OCI-LY1 (cell line): Measurements from ENCODE around the gene LPIN3.
"Not testable (repeated sequence)": the region's sequence is repeated elsewhere in the genome, so short reads cannot be mapped to it uniquely, and the experiment has no call there.

ENCODE experiments used
- H2AFZ ChIP-seq: fragments of 200-600 bp; sonication (generic), shearing (Covaris generic); 2 replicates; pipeline ENCODE4 v1.6.0; 2014; ENCODE audit warnings: antibody characterized with exemption, mild to moderate bottlenecking, low read length
- H3F3A ChIP-seq: fragments of 200-600 bp; sonication (generic), shearing (Covaris generic); 2 replicates; pipeline ENCODE4 v1.6.0; 2014; ENCODE audit warnings: mild to moderate bottlenecking, antibody characterized with exemption, low read length, moderate library complexity; ENCODE audit not compliant: insufficient read depth
- H3K27ac ChIP-seq: fragments of 200-600 bp; sonication (generic); 2 replicates; pipeline ENCODE4 v1.5.1; 2014; ENCODE audit warnings: low read length, mixed run types, mild to moderate bottlenecking, low read depth; ENCODE audit not compliant: poor library complexity, severe bottlenecking
- H3K27me3 ChIP-seq: fragments of 200-600 bp; sonication (generic); 2 replicates; pipeline ENCODE4 v1.6.0; 2014; ENCODE audit warnings: antibody characterized with exemption, mild to moderate bottlenecking, low read length, moderate library complexity; ENCODE audit not compliant: insufficient read depth
- H3K36me3 ChIP-seq: fragments of 200-600 bp; sonication (generic); 2 replicates; pipeline ENCODE4 v1.6.1; 2014; ENCODE audit warnings: mild to moderate bottlenecking, antibody characterized with exemption, low read length, moderate library complexity, mixed read lengths; ENCODE audit not compliant: insufficient read depth
- H3K4me1 ChIP-seq: fragments of 200-600 bp; sonication (generic); 2 replicates; pipeline ENCODE4 v1.5.1; 2014; ENCODE audit warnings: mild to moderate bottlenecking, low read length, moderate library complexity; ENCODE audit not compliant: insufficient read depth, severe bottlenecking
- H3K4me2 ChIP-seq: fragments of 200-600 bp; sonication (generic), shearing (Covaris generic); 2 replicates; pipeline ENCODE4 v1.6.1; 2014; ENCODE audit warnings: low read length
- H3K4me3 ChIP-seq: fragments of 200-600 bp; sonication (generic); 2 replicates; pipeline ENCODE4 v1.5.1; 2014; ENCODE audit warnings: low read length, low read depth, mild to moderate bottlenecking, mixed read lengths; ENCODE audit not compliant: poor library complexity, severe bottlenecking
- H3K79me2 ChIP-seq: fragments of 200-600 bp; shearing (Covaris generic); 2 replicates; pipeline ENCODE4 v1.6.1; 2016; ENCODE audit warnings: mixed run types, low read length, mixed read lengths; ENCODE audit not compliant: insufficient read depth
- H3K9ac ChIP-seq: fragments of 200-600 bp; sonication (generic), shearing (Covaris generic); 2 replicates; pipeline ENCODE4 v1.6.1; 2014; ENCODE audit warnings: mild to moderate bottlenecking, low read length, mixed read lengths
- H3K9me2 ChIP-seq: fragments of 200-600 bp; sonication (generic), shearing (Covaris generic); 2 replicates; pipeline ENCODE4 v1.6.1; 2014; ENCODE audit warnings: low read depth, mild to moderate bottlenecking, low read length, mixed read lengths
- H3K9me3 ChIP-seq: fragments of 200-600 bp; shearing (Covaris generic); 2 replicates; pipeline ENCODE4 v1.6.1; 2014; ENCODE audit warnings: low read length, mixed read lengths
- H4K20me1 ChIP-seq: fragments of 200-600 bp; sonication (generic), shearing (Covaris generic); 2 replicates; pipeline ENCODE4 v1.6.0; 2016; ENCODE audit warnings: mild to moderate bottlenecking, low read length; ENCODE audit not compliant: insufficient read depth
- CTCF ChIP-seq: fragments of 200-600 bp; sonication (generic), shearing (Covaris generic); IDR thresholded peaks from 2 replicates; pipeline ENCODE4 v1.5.1; 2017; ENCODE audit warnings: mild to moderate bottlenecking, antibody characterized with exemption, low read length, moderate library complexity, mixed read lengths
- EZH2 ChIP-seq: fragments of 200-600 bp; sonication (generic), shearing (Covaris generic); IDR thresholded peaks from 2 replicates; pipeline ENCODE4 v1.8.0; 2017; ENCODE audit warnings: borderline replicate concordance, mixed run types, mild to moderate bottlenecking, antibody characterized with exemption, low read length, moderate library complexity, mixed read lengths

Gene LPIN3

DNA sequence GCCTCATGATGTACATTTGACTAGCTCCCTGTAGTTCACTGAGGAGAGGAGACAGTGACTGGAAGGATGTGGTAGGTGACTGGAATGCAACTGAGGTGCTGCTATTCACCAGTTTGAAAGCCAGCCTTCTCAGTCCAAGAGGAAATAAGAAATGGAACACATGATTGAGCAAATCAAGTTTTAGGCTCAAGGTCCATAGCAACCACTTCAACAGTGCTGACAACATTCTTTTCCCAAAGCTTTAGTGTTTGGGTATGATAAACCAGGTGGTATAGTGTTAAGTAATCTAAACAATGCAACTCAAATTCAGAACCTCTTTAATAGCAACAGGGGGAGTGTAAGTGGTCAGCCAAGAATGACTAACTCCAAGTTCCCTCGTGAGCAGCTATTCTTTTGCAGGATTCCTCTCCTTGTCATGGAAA is 32.3 kb upstream of the LPIN3 start:
- no peaks in the 10 kb centered on the region for H4K20me1 ChIP-seq
- no peak overlapping the region for H3K27ac ChIP-seq
- no peaks in the 10 kb centered on the region for H3K27me3 ChIP-seq
- H3K79me2 ChIP-seq, result 0 out of 2 replicates have a peak, but pooled peaks cover 7% of the 10 kb centered on the region
- no peak for TF ChIP-seq CTCF
- no peak for TF ChIP-seq EZH2
- H3K4me1 ChIP-seq, result peaks cover 20% of the 10 kb centered on the region
- no peaks in the 10 kb centered on the region for H3F3A ChIP-seq
- H3K4me2 ChIP-seq, result no peak overlapping the region
- H2AFZ ChIP-seq, result no peak overlapping the region
- no peaks in the 10 kb centered on the region for H3K9me2 ChIP-seq
- peaks cover 14% of the 10 kb centered on the region; the same call in 1 of the 2 replicates for H3K36me3 ChIP-seq
- no peak overlapping the region for H3K9ac ChIP-seq
- no peaks in the 10 kb centered on the region for H3K9me3 ChIP-seq
- no peak overlapping the region for H3K4me3 ChIP-seq

- Histone ChIP-seq H3K4me2 (no peak overlapping the region), H2AFZ (no peak overlapping the region), H4K20me1 (no peaks in the 10 kb centered on the region), H3K27me3 (no peaks in the 10 kb centered on the region), H3K27ac (no peak overlapping the region), H3K4me3 (no peak overlapping the region), H3F3A (no peaks in the 10 kb centered on the region), H3K9me2 (no peaks in the 10 kb centered on the region), H3K36me3 (peaks cover 14% of the 10 kb centered on the region; the same call in 1 of the 2 replicates), H3K9me3 (no peaks in the 10 kb centered on the region), H3K79me2 (0 out of 2 replicates have a peak, but pooled peaks cover 7% of the 10 kb centered on the region), H3K9ac (no peak overlapping the region), H3K4me1 (peaks cover 20% of the 10 kb centered on the region)
- no peak for TF ChIP-seq CTCF
Observed at GRCh38 chr20:41308726-41309413, 31.8 kb upstream of the LPIN3 start.

GRCh38 chr20:41309817-41310216 is 30.8 kb upstream of the LPIN3 start:
- H3K79me2 ChIP-seq, result 0 out of 2 replicates have a peak, but pooled peaks cover 10% of the 10 kb centered on the region
- H3K9me2 ChIP-seq, result no peaks in the 10 kb centered on the region
- no peak overlapping the region for H3K9ac ChIP-seq
- no peak for TF ChIP-seq EZH2
- TF ChIP-seq CTCF, result no peak
- H3K36me3 ChIP-seq, result peaks cover 14% of the 10 kb centered on the region; the same call in 1 of the 2 replicates
- no peak overlapping the region for H3K27ac ChIP-seq
- no peak overlapping the region for H3K4me2 ChIP-seq
- no peaks in the 10 kb centered on the region for H3K27me3 ChIP-seq
- H3F3A ChIP-seq, result no peaks in the 10 kb centered on the region
- peaks cover 20% of the 10 kb centered on the region for H3K4me1 ChIP-seq
- H4K20me1 ChIP-seq, result no peaks in the 10 kb centered on the region
- no peak overlapping the region for H3K4me3 ChIP-seq
- no peak overlapping the region for H2AFZ ChIP-seq
- no peaks in the 10 kb centered on the region for H3K9me3 ChIP-seq

GRCh38 chr20:41312009-41312408 is 28.6 kb upstream of the LPIN3 start:
- H3K4me2 ChIP-seq, H3K27me3 ChIP-seq, H2AFZ ChIP-seq, H4K20me1 ChIP-seq, H3K27ac ChIP-seq, H3K4me3 ChIP-seq, H3K9me3 ChIP-seq, H3K9me2 ChIP-seq, H3F3A ChIP-seq, H3K9ac ChIP-seq: not testable (repeated sequence)
- Histone ChIP-seq H3K4me1 (peaks cover 23% of the 10 kb centered on the region), H3K79me2 (peaks cover 17% of the 10 kb centered on the region), H3K36me3 (peaks cover 14% of the 10 kb centered on the region; the same call in 1 of the 2 replicates)
